GM18526 (cell line): Measurements from ENCODE around the gene TMEM236.

ENCODE experiments used
- POLR2A ChIP-seq: IDR thresholded peaks from 3 replicates; pipeline ENCODE4 v1.6.1; 2011; ENCODE audit not compliant: insufficient read length; ENCODE audit errors: extremely low read depth

TMEM236 gene

DNA sequence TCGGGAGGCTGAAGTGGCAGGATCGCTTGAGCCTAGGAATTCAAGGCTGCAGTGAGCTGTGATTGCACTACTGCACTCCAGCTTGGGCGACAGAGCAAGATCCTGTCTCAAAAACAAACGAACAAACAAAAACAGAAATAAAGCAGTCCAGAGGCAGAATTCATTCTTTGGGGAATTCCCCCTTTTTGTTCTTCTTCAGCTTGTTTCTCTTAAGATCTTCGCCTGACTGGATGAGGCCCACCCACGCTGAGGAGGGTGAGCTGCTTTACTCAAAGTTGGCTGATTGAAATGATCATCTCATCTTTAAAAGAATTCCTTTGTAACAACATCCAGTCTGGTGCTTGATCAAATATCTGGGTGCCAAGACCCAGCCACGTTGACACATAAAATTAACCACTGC lies 67.8 kb downstream of the TMEM236 start:
- no peak for TF ChIP-seq POLR2A

DNA sequence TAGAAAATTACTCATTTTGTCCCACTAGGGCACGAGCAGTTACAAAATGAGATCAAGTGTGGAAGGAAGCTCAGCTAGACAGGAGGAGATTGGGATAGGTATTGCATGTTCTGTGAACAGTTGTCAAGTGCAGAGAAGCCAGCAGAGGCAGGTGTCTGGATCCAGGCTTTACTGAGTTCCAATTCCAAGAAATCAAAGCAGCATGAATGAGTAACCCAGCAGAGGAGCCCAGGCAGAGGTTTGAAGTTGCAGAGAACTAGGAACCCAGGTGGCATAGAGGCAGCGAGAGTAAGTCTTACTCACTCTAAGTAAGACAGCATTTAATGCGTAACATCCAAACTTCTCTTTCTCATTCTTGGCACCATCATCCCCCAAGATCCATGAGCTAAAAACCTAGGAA lies 68.9 kb downstream of the TMEM236 start:
- no peak for TF ChIP-seq POLR2A

DNA sequence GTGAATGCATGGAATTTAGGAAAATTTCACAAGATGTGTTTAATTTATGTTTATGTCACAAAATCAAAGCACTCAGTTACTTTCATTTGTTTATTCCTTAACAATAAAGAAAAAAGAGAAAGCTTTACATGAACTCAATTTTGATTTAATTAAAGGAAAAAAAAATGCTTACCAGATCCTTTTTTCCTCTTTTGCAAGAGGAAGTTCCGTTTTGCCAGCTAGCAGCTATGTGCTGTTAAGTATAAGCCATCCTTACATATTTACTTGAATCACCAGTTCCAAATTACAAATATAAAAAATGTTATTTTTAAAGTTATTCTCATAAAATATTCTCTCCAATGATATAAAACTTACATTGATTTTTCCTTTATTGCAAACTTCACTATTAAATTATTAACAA lies 69.9 kb downstream of the TMEM236 start:
- no peak for TF ChIP-seq POLR2A

DNA sequence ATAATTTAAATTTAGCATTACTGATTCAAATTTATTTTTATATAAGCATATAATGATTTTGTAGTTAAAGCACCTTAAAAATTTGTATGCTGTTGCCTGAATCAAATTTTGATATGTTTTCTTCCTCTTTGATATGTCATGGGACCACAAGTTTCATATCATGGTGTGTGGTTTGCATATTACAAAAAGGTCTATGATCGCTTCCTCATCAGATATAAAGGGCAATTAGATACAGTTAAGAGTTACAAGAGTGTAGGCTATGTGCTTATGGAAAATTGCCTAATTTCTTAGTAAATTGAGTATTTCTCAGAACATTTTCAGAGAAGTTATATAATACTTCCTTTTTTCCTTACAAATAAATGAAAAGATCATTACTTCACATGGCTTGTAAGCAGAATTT lies 79.3 kb downstream of the TMEM236 start:
- TF ChIP-seq POLR2A, result no peak

DNA sequence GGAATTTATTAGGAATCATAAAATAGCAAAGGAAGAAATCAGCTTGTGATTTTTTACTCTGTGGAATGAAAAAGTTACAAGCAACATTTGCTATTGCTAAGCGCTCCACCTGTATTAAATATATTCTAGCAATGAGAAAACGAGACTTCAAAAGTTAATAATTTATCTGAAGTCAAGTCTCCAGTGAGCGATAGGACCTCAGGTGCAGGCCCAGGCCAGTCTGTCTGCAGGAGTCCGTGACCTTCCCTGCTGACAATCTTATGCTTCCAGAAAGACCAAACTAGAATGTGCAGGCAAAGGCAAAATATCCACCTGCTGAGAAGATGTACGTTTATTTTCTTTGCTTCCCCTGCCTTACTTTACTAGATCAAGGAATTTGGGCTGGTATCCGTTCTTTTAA lies 79.9 kb downstream of the TMEM236 start:
- no peak for TF ChIP-seq POLR2A

DNA sequence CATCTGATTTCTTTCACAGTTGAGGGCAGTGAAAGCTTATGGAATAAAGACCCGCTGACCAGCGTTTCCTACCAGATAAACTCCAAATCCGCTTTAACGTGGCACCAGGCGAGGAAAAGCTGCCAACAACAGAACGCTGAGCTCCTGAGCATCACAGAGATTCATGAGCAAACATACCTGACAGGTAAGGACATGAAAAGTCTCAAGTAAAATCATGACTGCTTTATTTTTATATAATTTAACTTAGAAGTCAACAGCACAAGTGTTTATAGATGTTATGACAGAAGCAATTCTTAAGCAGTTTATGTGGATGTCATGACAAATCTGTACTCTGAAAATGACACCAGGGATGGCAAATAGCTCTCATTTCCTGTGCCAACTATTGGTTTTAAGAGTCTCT lies 81.7 kb downstream of the TMEM236 start:
- TF ChIP-seq POLR2A, result no peak

DNA sequence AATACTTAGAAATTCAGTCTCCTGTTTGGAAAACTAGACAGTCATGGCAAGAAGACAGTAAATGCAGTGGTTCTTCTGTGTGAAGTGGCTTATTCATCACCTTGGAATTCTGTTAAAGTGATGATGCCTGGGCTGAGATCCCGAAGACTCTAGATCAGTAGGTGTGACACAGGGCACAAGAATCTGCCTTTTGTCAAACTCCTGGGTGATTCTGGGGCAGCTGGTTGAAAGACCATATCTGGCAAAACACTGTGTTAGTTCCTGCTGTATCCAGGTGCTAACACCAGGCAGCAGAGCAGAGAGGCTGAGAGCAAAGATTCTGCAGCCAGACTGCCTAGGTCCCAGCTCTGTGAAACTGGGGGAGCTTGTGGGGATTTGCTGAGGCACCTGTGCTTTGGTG lies 83.7 kb downstream of the TMEM236 start:
- TF ChIP-seq POLR2A, result no peak

DNA sequence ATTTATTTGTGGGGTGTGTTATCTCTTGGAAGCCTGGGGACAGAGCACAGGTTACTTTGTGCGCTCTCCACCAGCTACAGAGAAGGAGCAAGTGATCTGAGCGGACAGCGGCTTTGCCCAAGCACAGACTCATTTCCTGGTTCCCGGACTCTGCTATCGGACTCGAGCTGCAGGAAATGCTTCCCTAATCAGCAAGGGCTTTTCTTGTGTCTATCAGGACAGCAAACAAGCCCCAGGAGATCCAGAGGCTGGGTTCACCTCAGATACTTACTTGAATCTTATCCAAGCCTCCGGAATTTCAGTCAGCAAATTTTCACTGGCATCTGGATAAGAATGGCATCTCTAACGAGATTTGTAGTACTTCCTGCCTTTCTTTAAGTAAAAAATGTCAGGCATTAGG lies 84.9 kb downstream of the TMEM236 start:
- TF ChIP-seq POLR2A, result no peak

DNA sequence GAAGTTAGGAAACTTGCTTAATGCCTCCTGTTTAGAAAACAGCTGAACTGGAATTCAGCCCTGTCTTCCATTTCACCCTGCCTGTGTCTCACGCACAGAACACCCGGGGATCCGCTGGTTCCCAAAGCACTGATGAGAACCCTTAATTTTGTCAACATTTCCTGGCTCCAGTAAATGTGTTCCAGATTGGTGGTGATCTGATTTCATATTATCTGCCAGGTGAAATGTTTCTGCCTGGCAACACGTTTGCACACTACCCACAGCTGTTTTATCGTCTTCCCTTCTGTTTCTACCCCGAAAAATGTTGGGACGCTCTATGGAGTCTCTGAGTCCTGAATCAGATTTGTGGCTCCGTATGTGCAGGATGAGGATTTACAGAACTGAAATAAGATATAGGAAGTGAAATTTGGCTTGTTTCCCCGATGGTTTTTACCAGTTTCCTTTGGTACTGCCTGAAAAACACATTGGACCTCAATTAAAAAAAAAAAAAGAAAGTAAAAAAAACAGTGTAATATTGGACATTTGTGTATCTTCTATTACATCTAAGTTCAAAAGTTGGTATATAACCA lies 86.2 kb downstream of the TMEM236 start:
- TF ChIP-seq POLR2A, result no peak

DNA sequence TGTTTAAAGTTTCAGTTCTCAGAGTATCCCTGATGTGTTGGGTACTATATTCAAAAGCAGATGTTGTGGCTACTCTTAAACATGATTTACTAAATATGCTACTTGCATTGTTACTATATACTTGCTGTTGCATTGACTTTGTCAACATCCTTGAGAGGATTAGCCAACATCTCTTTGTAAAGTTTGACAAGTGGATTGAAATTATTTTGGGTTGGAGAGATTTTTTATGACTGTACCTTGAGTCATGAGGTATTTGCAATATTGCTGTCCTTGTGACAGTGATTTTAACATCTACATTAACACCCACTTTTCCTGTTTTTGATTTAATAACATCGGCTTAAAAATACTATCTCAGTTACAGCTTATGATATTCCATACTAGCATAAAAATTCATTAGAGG lies 89.0 kb downstream of the TMEM236 start:
- TF ChIP-seq POLR2A, result no peak

DNA sequence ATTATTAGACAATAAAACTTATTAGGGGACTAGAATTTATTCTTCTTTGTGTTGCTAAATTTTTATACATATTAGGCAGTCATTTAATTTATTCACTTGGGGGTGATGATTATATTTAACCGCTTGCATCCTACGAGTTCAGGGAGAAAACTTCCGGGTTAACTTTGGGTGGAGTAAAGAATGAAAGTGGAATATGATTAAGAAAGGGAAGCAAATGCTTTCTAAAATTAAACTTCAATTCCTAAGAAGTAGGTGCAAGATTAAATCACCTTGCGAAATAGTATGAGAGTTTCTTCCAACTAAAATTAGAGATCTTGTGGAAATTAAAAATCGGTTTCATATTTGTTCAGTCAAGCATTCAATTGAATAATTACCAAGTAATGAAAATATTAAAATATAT lies 90.6 kb downstream of the TMEM236 start:
- TF ChIP-seq POLR2A, result no peak

DNA sequence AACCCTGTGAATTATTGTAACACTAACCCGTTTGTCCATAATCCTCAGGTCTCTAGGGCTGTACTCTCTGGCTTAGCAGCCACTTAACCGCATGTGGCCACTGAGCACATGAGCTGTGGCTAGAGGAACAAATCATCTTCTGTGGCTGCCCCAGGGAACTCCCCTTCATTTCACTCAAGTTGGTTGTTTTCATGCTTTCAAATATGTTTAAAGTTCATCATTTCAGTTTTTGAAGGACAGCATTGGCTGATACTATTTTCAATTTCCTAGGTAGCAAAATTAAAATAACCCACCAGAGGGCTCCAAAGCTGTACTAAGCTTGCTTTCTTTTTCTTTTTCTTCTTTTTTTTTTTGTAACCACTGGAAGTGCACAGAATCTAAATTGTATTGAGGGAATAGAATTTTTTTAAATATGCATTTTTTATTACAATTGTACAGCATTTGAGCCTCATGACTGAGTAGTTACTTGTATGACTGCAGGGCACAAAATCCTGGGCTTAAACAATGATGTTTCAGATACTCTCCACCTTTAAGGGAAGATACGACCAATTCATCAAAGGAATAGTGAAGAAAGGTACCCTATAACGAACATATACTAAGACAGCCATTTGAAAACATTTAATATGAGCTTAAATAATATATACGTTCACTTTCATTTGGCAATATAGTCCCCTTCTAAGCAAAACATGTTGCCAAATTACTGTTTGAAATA lies 95.7 kb downstream of the TMEM236 start:
- TF ChIP-seq POLR2A, result no peak

DNA sequence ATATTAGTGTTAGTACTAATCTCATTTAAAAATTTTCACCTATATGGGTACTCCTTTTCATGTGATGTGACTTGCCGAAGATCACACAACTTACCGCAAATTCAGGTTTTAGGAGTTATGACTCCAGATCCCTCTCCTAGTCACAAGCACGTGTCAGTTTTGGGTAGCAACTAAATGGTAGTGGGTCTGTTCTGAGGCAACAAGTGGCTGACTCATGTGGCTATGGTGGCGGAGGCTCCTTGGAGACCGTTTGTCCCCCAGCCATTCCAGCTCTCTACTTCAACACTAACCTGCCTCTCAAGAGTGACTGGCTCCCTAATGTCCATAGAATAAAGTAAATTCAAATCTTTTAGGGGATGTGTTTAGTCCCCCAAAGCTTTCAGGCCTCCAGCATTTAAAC lies 96.6 kb downstream of the TMEM236 start:
- TF ChIP-seq POLR2A, result no peak
